Glomerular visceral epithelial cell (primary cell): ENCODE results near the gene OFD1.
A peak's percentile ranks its signal among the peaks of the same experiment; 100 is the strongest.

ENCODE experiments used
- DNase-seq: peaks from one replicate; pipeline ENCODE4 v3.0.0-alpha.2; 2016; ENCODE audit errors: extremely low spot score

Gene OFD1

DNA sequence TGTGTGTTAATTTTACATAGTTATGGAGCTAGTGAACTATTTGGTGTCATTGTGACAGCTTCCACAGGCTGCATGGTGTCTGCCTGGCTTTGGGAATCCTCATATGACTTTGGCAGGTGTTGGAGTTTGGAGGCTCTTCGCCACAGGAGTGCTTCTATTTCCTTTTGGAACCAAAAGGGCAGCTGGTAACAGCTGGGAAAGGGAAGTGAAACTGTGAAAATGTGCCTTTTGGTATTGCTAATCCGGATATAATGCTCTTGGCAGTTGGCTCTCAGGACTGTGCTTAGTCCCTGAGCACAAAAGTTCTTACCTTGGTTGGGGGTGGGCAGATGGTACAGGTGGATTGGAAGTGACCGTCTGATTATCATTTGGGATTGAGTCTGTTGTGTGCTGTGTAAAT, 18.1 kb downstream of the OFD1 start:
- no peak for DNase-seq

DNA sequence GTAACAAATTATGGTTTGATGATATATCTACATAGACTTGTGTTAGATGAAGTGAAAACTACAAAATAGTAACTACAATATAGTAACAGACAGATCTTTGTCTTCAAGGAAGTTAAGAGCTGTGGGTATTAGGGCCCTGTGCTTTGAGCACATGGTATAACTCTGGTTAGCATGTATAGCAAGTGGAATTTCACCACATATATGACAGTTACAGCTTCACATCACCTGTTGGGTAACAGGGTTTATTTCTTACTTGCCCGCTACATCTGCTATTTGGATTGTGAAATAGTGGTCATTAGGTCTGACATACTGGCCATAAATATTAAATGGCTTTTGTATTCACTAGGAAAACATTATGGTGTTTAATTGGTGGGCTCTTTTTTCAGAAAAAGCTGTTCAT, 20.2 kb downstream of the OFD1 start:
- DNase-seq: no peak

DNA sequence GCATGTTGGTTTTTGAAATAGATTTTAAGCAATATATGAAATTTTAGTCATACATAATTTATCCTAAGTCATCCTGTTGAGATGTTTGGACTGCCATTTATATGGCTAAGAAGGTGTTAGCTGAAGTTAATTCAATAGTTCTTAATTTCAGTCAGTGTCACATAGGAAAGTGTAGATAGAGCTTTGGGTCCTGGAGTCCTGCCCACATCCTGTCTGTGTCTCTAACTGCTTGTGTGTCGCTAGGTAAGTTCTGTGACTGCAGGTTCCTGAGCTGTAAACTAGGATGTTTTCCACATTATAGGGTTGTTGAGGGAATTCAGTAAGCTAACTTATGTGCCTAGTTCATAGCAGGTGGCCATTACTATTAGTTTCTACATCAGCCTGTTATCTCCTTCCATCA, 20.7 kb downstream of the OFD1 start:
- no peak for DNase-seq

DNA sequence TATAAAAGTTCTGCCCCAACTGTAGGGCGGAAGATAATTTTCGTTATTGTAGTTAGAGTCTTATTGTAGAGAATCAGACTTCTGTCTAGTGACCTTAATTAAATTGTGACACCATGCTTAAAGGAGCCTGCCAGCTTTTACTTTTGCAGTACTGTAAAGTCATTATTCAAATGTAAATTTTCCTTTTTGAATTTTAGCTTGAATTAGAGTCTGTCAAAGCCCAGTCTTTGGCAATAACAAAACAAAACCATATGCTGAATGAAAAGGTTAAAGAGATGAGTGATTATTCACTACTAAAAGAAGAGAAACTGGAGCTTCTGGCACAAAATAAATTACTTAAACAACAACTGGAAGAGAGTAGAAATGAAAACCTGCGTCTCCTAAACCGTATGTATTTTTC, 21.8 kb downstream of the OFD1 start:
- no peak for DNase-seq

DNA sequence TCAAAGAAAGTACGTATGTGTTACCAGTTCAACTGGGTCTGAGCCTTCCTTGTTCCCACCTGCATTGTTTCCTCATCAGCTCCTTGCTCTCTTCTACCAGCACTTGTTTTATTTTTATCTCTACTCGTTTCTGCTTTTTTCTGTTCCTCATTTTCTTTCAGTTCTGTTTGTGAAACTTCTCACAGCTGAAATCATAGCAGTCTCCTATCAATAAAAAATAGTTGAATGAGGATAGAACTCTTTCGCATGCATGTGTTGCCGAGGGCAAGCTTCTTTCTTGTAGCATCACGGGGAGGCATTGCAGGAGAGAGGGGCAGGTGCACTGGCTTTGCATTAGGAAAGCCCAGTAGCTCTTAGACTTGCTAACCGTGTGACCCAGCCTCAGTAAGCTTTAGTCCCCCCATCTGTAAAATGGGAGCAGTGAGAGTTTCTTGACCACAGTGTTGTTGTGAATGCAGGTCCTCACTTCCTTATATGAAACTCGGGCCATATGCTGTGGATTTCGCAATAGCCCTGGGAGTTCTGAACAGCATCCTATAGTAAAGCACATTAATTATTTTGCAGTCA, 24.7 kb downstream of the OFD1 start:
- DNase-seq: no peak

DNA sequence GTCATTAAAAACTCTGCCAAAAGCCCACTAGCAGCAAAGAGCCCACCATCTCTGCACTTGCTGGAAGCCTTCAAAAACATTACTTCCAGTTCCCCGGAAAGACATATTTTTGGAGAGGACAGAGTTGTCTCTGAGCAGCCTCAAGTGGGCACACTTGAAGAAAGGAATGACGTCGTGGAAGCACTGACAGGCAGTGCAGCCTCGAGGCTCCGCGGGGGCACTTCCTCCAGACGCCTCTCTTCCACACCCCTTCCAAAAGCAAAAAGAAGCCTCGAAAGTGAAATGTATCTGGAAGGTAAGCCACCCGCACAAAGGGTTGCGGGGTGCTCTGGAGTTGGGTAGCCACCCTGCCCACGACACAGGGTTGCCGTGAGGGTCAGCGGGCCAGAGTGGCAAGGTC, 25.9 kb downstream of the OFD1 start:
- no peak for DNase-seq

DNA sequence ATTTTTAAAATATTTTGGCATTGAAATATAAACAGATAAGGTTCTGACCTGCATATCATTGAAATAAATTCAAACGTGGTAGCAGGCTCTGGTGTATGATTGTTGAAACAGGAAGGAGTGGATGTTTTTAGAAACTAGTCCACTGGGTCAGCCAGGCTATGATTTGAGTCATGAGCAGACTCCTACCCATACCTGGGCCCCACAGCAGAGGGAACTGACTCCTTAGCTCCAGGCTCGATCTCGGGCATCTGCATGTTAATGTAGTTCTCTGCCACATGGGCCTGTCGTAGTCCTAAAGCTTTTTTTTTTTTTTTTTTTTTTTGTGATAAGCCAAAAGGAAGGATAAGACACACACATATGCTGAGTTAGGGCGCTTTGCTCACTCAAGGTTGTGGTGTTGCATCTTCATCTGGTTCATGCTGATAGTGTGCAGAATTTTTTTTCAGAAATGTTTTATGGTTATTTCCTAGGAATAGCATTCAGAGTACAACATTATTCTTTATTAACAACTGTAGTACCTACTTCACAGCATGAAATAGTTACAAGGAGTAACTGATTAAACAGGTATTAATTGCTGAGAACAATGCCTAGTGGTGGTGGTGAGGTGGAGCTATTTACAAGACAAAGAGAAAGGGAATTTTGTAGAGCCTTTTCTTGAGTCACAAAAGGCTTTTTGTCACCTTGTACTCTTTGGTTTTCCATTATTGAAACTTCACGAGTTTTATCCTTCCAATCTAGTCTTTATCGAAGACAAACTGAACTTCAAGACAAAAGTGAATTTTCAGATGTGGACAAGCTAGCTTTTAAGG, 27.3 kb downstream of the OFD1 start:
- no peak for DNase-seq

DNA sequence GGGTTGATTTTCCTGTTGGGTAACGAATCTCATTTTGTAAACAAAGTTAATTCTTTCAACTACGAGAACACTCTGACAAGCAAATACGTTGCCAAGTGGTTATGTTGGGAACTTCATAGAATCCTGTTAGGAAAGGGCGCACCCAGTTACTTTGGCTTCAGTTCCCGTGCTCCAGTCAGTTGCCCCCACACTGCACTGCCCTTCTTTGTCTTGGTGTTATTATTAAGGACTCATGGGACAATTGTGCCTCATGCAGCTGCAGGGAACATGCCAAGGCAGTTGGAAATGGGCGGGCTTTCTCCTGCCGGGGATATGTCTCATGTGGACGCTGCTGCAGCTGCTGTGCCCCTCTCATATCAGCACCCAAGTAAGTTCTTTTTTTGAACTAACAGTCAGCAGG, 28.9 kb downstream of the OFD1 start:
- no peak for DNase-seq

DNA sequence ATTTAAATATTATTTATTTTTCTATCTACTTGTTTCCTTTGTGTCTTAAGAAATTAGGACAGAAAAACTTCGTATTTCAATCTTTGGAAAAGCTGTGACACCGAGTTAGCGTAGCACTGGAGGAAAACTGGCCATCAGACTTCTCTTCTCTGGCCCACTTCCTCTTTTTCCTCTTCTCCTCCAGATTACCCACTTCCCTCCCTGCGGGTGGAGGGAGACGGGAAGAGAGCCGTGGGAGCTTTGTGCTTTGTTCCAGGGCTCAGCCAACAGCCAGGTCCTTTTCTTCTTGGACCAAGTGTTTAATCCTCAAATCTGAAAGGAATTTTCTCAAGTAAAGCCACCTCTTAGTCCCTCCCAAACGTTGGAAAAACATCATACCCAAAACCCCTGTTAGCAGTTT, 29.7 kb downstream of the OFD1 start:
- no peak for DNase-seq

DNA sequence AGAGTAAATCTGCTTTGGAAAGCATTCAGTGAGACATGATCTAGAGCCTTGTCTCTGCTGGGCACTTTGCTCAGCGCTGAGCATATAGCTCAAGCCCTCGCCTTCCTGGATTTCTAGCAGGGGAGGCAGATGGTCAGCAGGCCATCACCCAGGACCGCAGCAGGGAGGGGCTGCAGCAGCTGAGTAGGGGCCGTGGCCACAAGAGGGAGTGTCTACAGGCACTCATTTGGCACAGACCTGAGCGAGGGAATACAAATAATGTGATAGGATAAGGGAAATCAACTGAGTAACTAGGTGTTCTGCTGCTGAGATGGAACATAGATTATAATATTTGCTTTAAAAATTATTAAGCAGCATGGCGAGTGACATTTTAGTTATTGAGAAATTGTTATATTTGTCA, 30.2 kb downstream of the OFD1 start:
- no peak for DNase-seq

DNA sequence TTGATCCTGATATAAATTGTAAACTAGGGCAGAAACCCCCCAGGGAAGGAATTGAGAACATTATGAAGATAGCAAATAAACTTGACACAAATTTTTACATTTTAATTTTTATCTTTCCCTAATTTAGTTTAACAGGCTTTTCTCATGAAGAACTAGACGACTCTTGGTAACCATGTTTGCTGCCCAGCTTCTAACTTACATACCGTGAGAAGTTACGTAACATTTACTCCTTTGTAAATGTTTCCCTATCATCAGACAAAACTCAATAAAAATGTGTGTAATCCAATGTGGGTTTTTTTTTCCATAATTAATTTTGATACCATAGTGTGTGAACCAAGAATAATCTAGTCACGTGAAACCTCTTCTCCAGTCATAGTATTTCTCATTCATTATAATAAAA, 34.4 kb downstream of the OFD1 start:
- DNase-seq: no peak

DNA sequence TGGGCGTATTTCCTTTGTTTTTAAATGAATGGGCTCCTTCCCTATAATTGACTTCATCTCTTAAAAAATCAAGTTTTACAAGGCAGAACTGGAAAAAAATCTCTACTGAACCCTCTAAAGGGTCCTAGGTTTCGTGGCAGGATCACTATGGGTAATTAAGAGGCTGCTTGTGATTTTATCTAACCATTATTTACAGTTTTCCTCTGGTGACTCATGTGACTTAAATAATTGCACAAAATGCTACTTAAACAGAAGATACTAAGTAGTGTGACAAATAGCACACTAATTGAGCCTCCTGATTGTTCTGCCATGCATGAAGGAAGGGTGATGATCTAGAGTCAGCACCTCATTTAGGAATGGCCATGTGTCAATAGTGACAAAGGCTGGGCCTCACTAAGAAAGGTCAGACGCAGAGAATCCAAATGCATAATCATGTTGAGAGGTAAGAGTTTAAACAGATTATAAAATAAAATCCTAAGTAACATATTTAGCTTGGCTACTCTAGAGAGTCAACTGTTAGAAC, 35.5 kb downstream of the OFD1 start:
- no peak for DNase-seq

DNA sequence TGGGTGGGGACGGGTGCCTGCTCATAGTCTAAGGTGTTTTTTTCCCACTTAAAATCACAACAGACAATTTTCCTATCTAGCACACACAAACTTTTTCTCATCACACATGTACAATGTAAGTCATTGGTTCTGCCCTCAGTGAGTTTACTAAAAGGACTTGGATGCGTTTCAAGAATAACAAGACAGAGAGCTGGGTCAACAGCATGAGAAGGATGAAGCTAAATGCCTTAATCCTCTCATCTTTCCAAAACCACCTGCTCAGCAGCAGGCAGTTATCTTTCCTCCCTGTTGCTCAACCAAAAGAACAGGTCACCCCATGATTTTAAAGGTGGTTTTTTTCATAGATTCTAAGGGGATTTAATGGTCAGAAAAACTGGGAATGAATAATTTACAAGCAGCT, 40.1 kb downstream of the OFD1 start:
- no peak for DNase-seq

DNA sequence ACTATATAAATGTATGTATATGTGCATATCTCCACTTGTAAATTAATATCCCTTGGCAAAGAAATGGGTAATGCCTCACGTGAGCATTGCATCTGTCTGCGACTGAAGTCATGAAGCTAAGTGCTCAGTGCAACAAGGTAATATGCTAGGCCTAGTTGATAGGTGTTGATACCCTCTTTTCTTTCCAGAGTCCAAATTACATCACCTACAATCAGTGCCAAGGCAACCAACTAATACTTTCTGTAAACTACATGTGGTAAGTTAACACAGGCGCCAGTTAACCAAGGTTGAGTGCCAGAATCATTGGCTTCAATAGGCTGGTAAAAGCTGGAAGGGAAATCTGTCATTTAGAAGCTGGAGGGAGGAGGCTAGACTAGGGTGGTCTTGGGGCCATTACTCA, 41.3 kb downstream of the OFD1 start:
- DNase-seq: no peak

DNA sequence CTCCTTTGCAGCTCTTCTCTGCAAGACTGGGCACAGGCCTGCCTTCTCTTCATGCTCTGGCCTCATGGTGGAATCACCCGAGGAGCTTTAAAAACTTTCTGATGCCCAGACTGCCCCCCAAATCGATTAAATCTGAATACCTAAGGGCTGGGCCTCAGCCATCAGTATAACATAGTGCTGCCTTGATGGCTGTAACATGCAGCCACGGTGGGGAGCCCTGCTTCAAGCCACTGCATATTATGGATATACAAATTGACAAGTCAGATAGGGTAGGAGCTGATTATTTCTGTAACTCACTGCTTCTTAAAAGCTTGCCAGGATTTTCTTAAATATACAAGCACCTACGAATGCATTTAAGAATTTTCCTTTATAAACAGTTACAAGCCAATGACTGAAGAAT, 41.8 kb downstream of the OFD1 start:
- DNase-seq: no peak

DNA sequence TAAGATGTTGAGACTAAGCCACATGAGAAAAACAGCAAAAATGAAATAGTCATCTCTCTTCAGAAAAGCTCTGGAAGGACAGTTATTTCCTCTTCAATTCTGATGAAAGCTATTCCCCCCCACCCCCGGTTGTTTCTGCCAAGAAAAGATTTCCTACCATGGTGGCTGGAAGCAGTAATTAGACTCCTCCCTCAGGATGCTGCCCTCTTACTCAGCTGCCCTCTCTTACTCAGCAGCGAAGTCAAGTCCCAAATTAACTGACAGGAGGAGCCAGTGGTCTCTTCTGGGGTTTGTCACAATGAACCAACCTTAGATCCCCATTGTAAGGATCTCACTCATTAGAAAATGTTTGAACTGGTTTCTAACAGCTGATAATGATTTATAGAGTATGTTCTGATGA, 44.4 kb downstream of the OFD1 start:
- DNase-seq: peak; percentile 13

DNA sequence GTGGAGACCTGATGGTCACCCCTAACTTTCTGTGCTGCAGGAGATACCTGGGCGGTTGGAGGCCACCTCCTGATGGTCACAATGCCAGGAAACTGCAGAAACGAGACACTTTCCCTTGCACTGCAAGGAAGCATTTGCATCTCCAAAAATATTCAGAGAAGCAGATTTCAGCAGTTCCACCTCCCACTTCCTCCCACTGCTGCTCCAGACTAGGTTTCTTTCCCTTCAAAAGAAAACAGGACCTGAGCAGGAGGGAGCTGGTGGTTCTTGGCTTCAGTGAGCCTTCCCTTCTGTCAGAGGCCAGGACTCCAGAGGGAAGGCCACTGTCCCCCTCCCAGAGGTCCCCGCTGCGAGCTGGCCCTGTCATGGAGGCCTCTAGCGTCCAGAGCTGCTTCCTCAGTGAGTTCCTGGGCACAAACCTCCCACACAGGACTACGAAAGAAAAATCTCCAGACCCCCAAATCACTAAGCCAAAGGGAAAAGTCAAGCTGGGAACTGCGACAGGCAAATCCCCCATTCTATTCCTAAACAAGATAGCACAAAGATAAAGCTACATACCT, 46.4 kb downstream of the OFD1 start:
- DNase-seq: no peak

DNA sequence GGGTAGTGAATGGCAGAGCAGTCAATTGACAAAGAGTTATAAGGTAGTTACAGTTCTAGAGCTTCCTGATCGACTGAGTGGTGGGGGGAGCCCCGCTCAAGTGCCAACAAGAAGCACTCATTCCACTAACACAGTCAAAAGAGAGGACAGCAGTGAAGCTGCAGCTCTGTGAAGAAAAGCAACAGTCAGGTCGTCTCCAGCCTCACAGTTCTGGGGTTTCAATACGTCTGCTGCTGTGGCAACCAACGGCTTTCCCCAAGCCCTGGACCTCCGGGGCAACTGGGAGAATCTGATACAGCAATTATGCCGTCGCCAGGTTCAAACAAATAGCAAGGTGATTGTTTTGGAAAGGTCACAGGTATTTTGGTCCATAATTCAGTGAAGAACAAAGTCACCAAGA, 51.5 kb downstream of the OFD1 start:
- no peak for DNase-seq

DNA sequence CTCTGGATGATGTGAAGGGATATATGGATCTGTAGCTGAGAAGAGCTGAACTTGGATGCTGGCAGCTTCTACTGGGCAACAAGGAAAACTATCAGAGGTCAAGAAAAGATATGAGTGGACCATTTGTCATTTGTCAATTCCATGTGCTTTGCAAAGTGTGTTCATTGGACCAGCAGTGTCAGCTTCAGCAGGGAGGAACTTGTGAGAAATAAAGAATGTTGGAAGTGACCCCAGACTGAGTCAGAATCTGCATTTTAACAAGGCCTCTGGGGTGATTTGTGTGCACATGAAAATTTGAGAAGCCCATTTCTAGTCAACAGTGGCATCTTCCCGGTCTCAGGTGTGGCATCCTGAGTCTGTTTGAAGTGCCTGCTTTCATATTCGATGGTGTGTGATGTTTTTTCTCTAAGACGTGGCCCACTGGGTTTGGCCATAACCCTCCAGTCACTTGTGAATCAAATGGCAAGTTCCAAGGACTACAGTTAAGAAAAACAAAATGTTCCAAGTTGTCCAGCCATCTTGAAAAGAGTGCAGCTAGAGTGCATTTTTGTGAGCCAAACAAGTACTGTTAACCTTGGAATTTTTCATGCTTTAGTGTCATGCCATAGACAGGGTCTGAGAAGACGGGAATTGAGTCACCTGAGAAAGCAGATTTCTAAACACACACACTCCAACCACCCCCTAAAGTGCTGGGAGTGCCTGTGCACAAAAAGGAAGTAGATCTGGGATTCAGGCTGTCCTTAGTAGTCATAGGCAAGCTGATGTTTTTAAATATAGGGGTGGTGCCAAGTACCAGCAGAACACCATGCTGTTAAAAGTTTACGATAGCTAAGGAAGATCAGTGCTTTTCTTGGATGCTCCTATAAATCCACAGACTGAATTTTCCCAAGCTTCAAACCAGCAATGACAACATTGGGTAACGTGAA, 55.9 kb downstream of the OFD1 start:
- DNase-seq: no peak

DNA sequence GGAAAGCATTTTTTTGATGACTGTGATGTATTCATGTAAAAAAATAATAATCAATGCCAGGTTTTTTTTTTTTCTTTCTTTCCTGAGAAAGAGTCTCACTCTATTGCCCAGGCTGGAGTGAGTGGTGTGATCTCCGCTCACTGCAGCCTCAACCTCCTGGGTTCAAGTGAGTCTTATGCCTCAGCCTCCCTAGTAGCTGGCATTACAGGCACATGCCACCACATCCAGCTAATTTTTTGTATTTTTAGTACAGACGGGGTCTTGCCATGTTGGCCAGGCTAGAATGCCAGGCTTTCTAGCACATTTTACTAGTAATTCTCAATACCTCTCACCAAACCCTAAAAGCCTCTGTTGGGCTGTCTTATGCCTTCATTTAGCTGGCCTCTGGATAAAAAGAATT, 56.6 kb downstream of the OFD1 start:
- DNase-seq: no peak

DNA sequence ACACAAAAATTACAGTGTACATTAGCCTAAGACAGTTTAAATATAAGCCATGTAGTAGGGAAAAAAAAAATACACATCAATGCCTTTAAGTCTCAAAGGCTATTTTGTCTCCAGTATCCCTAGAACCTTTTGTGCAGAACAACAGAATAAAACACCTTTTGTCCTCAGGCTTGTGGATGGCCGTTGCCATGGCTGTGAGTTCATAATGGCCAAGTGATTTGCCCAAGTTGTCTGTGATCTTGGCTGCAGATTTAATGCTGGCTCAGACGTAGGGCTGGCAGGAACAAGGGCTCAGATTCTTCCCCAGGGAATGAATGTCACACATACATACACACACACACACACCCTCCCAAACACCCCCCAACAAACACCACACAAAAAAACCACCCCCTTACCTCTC, 57.0 kb downstream of the OFD1 start:
- no peak for DNase-seq

DNA sequence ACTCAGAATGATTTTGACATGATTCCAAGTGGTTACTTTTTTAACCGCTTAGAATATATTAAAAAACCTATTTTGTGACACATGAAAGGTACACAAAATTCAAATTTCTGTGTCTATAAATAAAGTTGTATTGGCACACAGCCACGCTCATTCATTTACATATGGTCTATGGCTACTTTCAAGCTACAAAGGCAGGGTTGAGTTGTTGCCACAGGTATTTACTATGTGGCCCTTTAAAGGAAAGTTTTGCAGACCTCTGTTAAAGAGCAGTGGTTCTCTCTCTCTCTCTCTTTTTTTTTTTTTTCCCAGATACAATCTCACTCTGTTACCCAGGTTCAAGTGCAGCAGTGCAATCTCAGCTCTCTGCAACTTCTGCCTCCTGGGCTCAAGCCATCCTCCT, 59.3 kb downstream of the OFD1 start:
- DNase-seq: no peak
